Measurements from ENCODE around the gene EP300.
A peak's percentile ranks its signal among the peaks of the same experiment; 100 is the strongest.

GRCh38 chr22:41092023-41092817 is at the start of gene EP300:
- TF ChIP-seq CTCF (IDR thresholded peaks at IDR 0.05; ENCODE audit: low read depth, low read length, poor library complexity, severe bottlenecking) = peak; percentile 17
- TF ChIP-seq EZH2phosphoT487 (IDR thresholded peaks at IDR 0.05; ENCODE audit: borderline replicate concordance, low read length) = no peak
